HUES48 (cell line): ENCODE results near the gene PHKA1.
"Not testable (repeated sequence)": the region's sequence is repeated elsewhere in the genome, so short reads cannot be mapped to it uniquely, and the experiment has no call there.

Experiments used
- H3K27ac ChIP-seq: one replicate; pipeline ENCODE4 v1.7.0; 2013; ENCODE audit warnings: low read depth, low read length, inconsistent platforms
- H3K27me3 ChIP-seq: 2 replicates; pipeline ENCODE4 v1.6.1; 2013; ENCODE audit warnings: mild to moderate bottlenecking, low read length; ENCODE audit not compliant: control insufficient read depth, insufficient read depth
- H3K36me3 ChIP-seq: 2 replicates; pipeline ENCODE4 v1.6.1; 2013; ENCODE audit warnings: low read length; ENCODE audit not compliant: control insufficient read depth, insufficient read depth
- H3K4me1 ChIP-seq: 2 replicates; pipeline ENCODE4 v1.6.1; 2013; ENCODE audit warnings: mild to moderate bottlenecking, low read length; ENCODE audit not compliant: control insufficient read depth, insufficient read depth
- H3K4me3 ChIP-seq: 2 replicates; pipeline ENCODE4 v1.5.1; 2013; ENCODE audit warnings: mild to moderate bottlenecking, low read depth, low read length
- H3K9ac ChIP-seq: 2 replicates; pipeline ENCODE4 v1.6.1; 2013; ENCODE audit warnings: mild to moderate bottlenecking, low read depth, low read length, moderate library complexity
- H3K9me3 ChIP-seq: 2 replicates; pipeline ENCODE4 v1.6.1; 2013; ENCODE audit warnings: low read length; ENCODE audit not compliant: control insufficient read depth, insufficient read depth

PHKA1 gene

DNA sequence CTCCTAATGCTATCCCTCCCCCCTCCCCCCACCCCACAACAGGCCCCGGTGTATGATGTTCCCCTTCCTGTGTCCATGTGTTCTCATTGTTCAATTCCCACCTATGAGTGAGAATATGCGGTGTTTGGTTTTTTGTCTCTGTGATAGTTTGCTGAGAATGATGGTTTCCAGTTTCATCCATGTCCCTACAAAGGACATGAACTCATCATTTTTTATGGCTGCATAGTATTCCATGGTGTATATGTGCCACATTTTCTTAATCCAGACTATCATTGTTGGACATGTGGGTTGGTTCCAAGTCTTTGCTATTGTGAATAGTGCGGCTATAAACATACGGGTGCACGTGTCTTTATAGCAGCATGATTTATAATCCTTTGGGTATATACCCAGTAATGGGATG lies 44.6 kb downstream of the PHKA1 start:
- not testable (repeated sequence) for H3K4me3 ChIP-seq, H3K36me3 ChIP-seq, H3K4me1 ChIP-seq, H3K27ac ChIP-seq, H3K9ac ChIP-seq, H3K27me3 ChIP-seq
- H3K9me3 ChIP-seq, result peaks cover 13% of the 10 kb centered on the region; the same call in 1 of the 2 replicates

DNA sequence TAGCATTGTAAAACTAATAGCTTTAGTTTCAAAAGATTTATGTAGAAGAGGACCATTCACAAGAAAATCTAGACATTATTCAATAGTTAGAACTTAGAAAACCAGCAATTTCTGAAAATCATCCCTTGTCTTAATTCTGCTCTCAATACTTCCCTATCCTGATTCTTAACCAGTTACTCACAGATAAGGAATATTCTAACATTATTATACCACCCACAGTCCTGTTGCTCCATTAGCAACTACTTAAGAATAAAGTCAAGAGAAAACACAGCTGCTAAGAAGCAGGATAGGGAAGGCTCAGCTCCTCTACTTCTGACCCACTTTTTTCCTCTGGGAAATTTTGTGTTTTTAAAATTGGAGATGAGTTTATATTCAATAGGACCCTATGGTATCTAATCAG lies 47.7 kb downstream of the PHKA1 start:
- H3K9ac ChIP-seq, result no peak overlapping the region
- H3K4me3 ChIP-seq, result no peak overlapping the region
- peaks cover 22% of the 10 kb centered on the region; the same call in 1 of the 2 replicates for H3K9me3 ChIP-seq
- no peak overlapping the region for H3K27ac ChIP-seq
- no peaks in the 10 kb centered on the region for H3K4me1 ChIP-seq
- H3K36me3 ChIP-seq, result no peaks in the 10 kb centered on the region
- H3K27me3 ChIP-seq, result no peaks in the 10 kb centered on the region

DNA sequence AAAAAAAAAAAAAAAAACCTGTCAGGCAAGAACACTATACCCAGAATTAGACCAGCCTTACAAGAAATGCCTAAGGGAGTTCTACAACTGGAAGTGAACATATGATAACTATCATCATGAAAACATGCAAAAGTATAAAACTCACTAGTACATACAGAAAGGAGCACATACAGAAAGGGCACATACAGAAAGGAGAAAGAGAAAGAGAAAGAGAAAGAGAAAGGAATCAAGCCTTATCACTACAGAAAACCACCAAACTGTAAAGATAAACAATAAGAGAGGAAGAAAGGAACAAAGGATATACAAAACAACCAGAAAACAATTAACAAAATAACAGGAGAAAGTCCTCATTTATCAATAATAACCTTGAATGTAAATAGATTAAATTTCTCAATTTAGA lies 50.4 kb downstream of the PHKA1 start:
- no peaks in the 10 kb centered on the region for H3K27me3 ChIP-seq
- H3K4me1 ChIP-seq, result no peaks in the 10 kb centered on the region
- H3K36me3 ChIP-seq, result no peaks in the 10 kb centered on the region
- H3K27ac ChIP-seq, result no peak overlapping the region
- H3K9me3 ChIP-seq, result peaks cover 18% of the 10 kb centered on the region; the same call in 1 of the 2 replicates
- no peak overlapping the region for H3K4me3 ChIP-seq
- no peak overlapping the region for H3K9ac ChIP-seq

DNA sequence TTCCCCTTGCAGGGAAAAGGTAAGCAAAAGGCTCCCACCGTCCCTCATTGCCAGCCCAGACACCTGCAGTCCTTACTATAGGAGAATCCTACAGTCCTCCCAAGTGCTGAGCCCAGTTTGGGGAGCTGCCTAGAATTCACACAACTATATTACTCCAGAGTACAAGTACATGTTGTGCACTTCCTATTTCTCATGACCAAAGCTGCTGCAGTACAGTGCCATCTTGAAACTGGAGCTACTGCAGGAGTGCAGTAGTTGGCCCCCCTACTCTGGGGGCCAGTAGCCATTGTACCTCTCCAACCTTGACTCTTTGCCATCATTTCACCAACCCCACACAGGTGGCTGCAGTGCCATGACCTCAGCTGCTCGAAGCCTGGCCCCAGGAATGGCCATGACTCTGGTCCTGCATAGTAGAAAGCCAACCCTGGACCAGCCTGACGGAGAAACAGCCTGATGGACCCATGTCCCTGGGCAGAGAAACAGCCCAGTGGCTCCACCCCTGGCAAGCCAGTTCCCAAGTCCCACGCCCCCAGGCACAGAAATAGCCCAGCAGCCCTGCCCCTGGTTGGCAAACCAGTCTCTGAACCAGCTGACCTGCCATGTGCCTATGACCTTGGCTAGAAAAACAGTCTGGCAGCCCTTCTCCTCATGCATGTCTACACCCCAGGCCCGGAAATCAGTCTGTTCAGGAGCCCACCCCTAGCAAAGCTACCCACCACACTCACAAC lies 51.9 kb downstream of the PHKA1 start:
- H3K27me3 ChIP-seq, result no peaks in the 10 kb centered on the region
- H3K27ac ChIP-seq, result no peak overlapping the region
- H3K9ac ChIP-seq, result no peak overlapping the region
- H3K4me1 ChIP-seq, result no peaks in the 10 kb centered on the region
- peaks cover 24% of the 10 kb centered on the region; the same call in 1 of the 2 replicates for H3K9me3 ChIP-seq
- no peak overlapping the region for H3K4me3 ChIP-seq
- no peaks in the 10 kb centered on the region for H3K36me3 ChIP-seq

DNA sequence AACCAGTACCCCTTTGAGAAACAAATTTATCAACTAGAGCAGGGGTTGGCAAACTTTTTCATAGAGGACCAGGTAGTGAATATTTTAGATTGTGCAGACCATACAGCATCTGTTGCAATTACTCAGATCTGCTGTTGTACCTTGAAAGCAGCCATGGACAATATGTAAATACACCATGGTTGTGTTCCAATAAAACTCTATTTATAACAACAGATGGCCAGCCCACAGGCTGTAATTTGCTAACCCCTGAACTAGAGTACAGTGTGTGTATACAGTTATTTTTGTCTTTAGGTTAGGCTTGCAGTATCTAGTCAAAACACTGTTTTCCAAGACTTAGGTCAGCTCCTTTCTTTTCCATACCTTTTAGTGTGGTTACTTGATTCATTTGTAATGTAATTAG lies 54.4 kb downstream of the PHKA1 start:
- Histone ChIP-seq H3K9me3 (peaks cover 28% of the 10 kb centered on the region; the same call in 1 of the 2 replicates), H3K4me3 (no peak overlapping the region), H3K27ac (no peak overlapping the region), H3K27me3 (no peaks in the 10 kb centered on the region), H3K36me3 (no peaks in the 10 kb centered on the region), H3K4me1 (no peaks in the 10 kb centered on the region), H3K9ac (no peak overlapping the region)

DNA sequence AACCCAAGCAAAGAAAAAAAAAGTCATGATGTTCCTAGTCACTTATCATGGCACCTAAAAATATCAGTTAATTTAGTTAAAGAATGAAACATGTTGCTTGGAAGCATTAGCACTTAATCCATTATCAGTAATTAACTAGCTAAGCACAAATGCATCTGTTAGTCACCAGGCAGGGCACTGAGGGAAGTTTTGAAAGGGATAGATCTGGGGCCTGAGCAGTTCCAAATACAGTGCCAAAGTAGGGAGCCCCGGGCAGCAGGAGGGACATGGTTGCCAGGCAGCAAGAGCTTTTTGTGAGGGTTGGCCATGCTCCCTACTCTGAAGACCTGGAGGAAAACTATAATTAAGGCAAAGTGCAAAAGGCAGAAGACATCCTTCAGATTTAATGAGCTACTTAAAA lies 62.0 kb downstream of the PHKA1 start:
- H3K27ac ChIP-seq, result no peak overlapping the region
- H3K9ac ChIP-seq, result no peak overlapping the region
- no peaks in the 10 kb centered on the region for H3K36me3 ChIP-seq
- H3K4me3 ChIP-seq, result no peak overlapping the region
- peaks cover 23% of the 10 kb centered on the region; the same call in 1 of the 2 replicates for H3K9me3 ChIP-seq
- H3K4me1 ChIP-seq, result no peaks in the 10 kb centered on the region
- no peaks in the 10 kb centered on the region for H3K27me3 ChIP-seq

DNA sequence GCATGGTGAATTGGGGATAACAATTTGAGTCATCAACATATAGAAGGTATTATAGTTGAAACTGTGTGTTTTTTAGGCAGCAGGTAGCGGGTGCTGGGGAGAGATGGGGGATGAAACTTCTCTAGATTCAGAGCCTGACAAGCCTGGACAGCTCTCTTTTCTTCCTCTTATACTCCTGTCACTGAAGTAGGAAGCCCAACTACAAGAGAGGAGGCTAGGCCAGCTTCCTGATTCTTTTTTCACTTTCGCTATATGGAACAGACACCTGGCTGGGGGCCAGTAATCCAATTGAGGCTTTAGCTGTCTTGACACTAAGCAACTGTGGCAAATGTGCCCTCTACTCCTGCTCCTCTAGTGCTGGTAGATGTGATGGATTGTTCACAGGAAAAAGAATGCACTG lies 69.2 kb downstream of the PHKA1 start:
- peaks cover 15% of the 10 kb centered on the region; the same call in 1 of the 2 replicates for H3K9me3 ChIP-seq
- H3K27me3 ChIP-seq, result no peaks in the 10 kb centered on the region
- 0 out of 2 replicates have a peak, but pooled peaks cover 4% of the 10 kb centered on the region for H3K36me3 ChIP-seq
- H3K9ac ChIP-seq, result no peak overlapping the region
- no peak overlapping the region for H3K27ac ChIP-seq
- H3K4me3 ChIP-seq, result no peak overlapping the region
- H3K4me1 ChIP-seq, result no peaks in the 10 kb centered on the region

DNA sequence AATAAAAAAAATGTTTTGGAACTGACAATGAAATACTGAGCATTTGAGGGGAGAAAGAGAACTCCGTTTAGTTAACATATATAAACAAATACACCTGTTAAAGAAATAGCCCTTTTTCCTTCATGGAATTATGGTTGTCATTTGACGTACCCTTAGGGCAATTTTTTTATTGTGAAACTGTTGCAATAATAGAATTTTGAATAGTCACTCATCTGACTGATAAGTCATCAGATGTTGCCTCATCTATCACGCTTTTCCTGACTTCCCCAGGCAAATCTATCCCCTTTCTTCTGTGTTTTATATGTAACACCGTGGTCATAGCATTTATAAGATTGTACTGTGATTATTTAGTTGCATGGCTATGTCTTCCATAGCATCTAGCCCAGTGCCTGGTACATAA lies 72.5 kb downstream of the PHKA1 start:
- no peaks in the 10 kb centered on the region for H3K27me3 ChIP-seq
- H3K36me3 ChIP-seq, result 0 out of 2 replicates have a peak, but pooled peaks cover 4% of the 10 kb centered on the region
- H3K9me3 ChIP-seq, result peaks cover 24% of the 10 kb centered on the region
- H3K27ac ChIP-seq, result no peak overlapping the region
- no peak overlapping the region for H3K9ac ChIP-seq
- no peak overlapping the region for H3K4me3 ChIP-seq
- no peaks in the 10 kb centered on the region for H3K4me1 ChIP-seq

DNA sequence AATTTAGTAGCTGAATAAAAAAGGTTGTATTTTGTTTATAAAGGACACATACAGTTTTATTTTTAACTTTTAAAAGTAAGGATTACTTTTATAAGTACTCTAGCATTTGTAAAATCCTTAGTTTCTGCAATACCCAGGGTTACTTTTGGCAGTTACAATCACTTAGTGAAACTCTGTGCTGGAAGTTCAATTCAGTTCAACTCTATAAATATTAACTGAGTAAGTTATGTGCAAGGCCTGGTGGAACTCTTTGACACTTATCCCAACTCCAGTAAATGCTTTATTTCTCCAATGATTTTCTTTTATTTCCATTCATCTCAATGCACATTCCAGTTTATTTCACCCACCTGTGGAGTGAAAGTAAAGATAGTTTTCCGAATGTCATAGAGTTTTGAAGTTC lies 78.2 kb downstream of the PHKA1 start:
- H3K4me1 ChIP-seq, result no peaks in the 10 kb centered on the region
- no peak overlapping the region for H3K27ac ChIP-seq

DNA sequence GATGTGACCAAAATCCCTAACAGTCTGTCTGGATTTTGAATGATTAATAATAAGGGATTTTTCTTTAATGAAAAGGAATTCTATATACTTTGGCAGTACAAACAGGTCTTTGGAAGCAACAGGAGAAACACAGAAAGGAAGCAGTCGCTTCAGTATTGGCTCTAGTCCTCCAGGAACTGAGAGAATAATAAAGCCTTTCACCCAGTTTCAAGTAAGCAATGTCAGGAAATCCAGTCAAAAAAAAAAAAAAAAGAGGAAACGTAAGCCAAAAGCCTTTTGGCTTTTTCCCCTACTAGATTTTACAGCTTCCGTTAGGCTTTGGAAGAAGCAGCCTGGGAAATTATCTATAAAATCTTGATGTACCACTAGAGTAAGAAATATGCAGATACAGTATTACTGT lies 79.8 kb downstream of the PHKA1 start:
- Histone ChIP-seq H3K27me3 (no peaks in the 10 kb centered on the region), H3K9me3 (peaks cover 14% of the 10 kb centered on the region), H3K4me1 (no peaks in the 10 kb centered on the region), H3K36me3 (peaks cover 4% of the 10 kb centered on the region; the same call in 1 of the 2 replicates), H3K9ac (no peak overlapping the region), H3K4me3 (no peak overlapping the region), H3K27ac (no peak overlapping the region)

More for the DNA sequence above, 78.2 kb downstream of the PHKA1 start:
- peaks cover 4% of the 10 kb centered on the region; the same call in 1 of the 2 replicates for H3K36me3 ChIP-seq
- H3K9me3 ChIP-seq, result peaks cover 17% of the 10 kb centered on the region
- no peak overlapping the region for H3K9ac ChIP-seq
- H3K4me3 ChIP-seq, result no peak overlapping the region
- no peaks in the 10 kb centered on the region for H3K27me3 ChIP-seq

DNA sequence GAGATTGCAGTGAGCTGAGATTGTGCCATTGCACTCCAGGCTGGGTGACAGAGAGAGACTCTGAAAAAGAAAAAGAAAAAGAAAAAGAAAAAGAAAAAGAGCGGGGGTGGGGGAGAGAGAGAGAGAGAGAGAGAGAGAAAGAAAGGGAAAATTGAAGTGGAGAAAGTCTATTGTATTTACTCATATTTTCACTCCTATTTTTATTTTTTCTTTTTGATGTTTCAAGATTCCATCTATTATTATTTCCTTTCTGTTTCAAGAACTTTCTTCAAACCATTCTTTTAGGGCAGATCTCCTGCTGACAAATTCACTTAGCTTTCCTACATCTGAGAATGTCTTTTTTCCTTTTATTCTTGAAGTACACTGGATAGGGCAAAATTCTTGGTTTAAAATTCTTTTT lies 83.9 kb downstream of the PHKA1 start:
- Histone ChIP-seq H3K36me3 (peaks cover 4% of the 10 kb centered on the region; the same call in 1 of the 2 replicates), H3K9me3 (peaks cover 8% of the 10 kb centered on the region), H3K4me1 (no peaks in the 10 kb centered on the region), H3K9ac (no peak overlapping the region), H3K27me3 (no peaks in the 10 kb centered on the region), H3K27ac (no peak overlapping the region), H3K4me3 (no peak overlapping the region)
